DOHH2 (cell line): ENCODE measurements around the gene BICDL1.

Experiments
- H3F3A ChIP-seq: fragments of 200-600 bp; sonication (generic), shearing (Covaris generic); 2 replicates; pipeline ENCODE4 v1.6.0; 2016; ENCODE audit warnings: antibody characterized with exemption, mild to moderate bottlenecking; ENCODE audit not compliant: control insufficient read depth, insufficient read depth
- H3K27ac ChIP-seq: fragments of 200-600 bp; sonication (generic); 2 replicates; pipeline ENCODE4 v1.5.1; 2014; ENCODE audit warnings: low read depth, mild to moderate bottlenecking, low read length, moderate library complexity
- H3K27me3 ChIP-seq: fragments of 200-600 bp; sonication (generic); 2 replicates; pipeline ENCODE4 v1.6.1; 2014; ENCODE audit warnings: mild to moderate bottlenecking, low read length, mixed read lengths; ENCODE audit not compliant: control insufficient read depth
- H3K36me3 ChIP-seq: fragments of 200-600 bp; sonication (generic); 2 replicates; pipeline ENCODE4 v1.6.1; 2014; ENCODE audit warnings: mild to moderate bottlenecking, low read length, moderate library complexity, mixed read lengths; ENCODE audit not compliant: control insufficient read depth
- H3K4me1 ChIP-seq: fragments of 200-600 bp; sonication (generic); 2 replicates; pipeline ENCODE4 v1.6.1; 2014; ENCODE audit warnings: mild to moderate bottlenecking, low read length, mixed read lengths; ENCODE audit not compliant: control insufficient read depth
- H3K4me2 ChIP-seq: fragments of 200-600 bp; sonication (generic); 2 replicates; pipeline ENCODE4 v1.6.0; 2014; ENCODE audit warnings: mild to moderate bottlenecking, low read length, moderate library complexity
- H3K4me3 ChIP-seq: fragments of 200-600 bp; sonication (generic); 2 replicates; pipeline ENCODE4 v1.5.1; 2014; ENCODE audit warnings: mild to moderate bottlenecking, low read length, mixed read lengths
- H3K79me2 ChIP-seq: fragments of 200-600 bp; sonication (generic); 2 replicates; pipeline ENCODE4 v1.6.1; 2014; ENCODE audit warnings: mild to moderate bottlenecking, low read length, mixed read lengths; ENCODE audit not compliant: control insufficient read depth
- H3K9me2 ChIP-seq: fragments of 200-600 bp; sonication (generic); replicated peaks from 2 replicates; pipeline ENCODE4 v1.6.1; 2014; ENCODE audit warnings: mild to moderate bottlenecking, low read length, mixed read lengths; ENCODE audit not compliant: control insufficient read depth
- H3K9me3 ChIP-seq: fragments of 200-600 bp; sonication (generic); 2 replicates; pipeline ENCODE4 v1.6.1; 2014; ENCODE audit warnings: antibody characterized with exemption, low read length, mixed read lengths; ENCODE audit not compliant: control insufficient read depth, insufficient read depth
- H4K20me1 ChIP-seq: fragments of 200-600 bp; sonication (generic); 2 replicates; pipeline ENCODE4 v1.6.0; 2014; ENCODE audit warnings: low read depth, mild to moderate bottlenecking, antibody characterized with exemption, low read length, moderate library complexity; ENCODE audit not compliant: control insufficient read depth, insufficient read depth
- EZH2phosphoT487 ChIP-seq: fragments of 200-600 bp; sonication (generic); IDR thresholded peaks from 2 replicates; pipeline ENCODE4 v1.6.1; 2017; ENCODE audit warnings: borderline replicate concordance, mild to moderate bottlenecking, antibody characterized with exemption, low read length, moderate library complexity, mixed read lengths
- TF ChIP-seq, protein P1 (sequence below): fragments of 200-600 bp; sonication (generic); IDR thresholded peaks from one replicate; pipeline ENCODE4 v1.5.1; 2014; ENCODE audit warnings: antibody characterized with exemption, mild to moderate bottlenecking, low read depth, low read length; ENCODE audit not compliant: poor library complexity, severe bottlenecking

The BICDL1 gene

GRCh38 chr12:120102189-120103043 is 113.4 kb downstream of the BICDL1 start:
- Histone ChIP-seq H3K27me3 (no peaks in the 10 kb centered on the region), H3K9me2 (no peaks in the 10 kb centered on the region), H3K4me2 (no peak overlapping the region), H3F3A (no peaks in the 10 kb centered on the region), H3K27ac (no peak overlapping the region), H3K4me3 (no peak overlapping the region), H3K4me1 (no peaks in the 10 kb centered on the region), H4K20me1 (peaks cover 11% of the 10 kb centered on the region), H3K9me3 (no peaks in the 10 kb centered on the region), H3K79me2 (peaks cover 81% of the 10 kb centered on the region), H3K36me3 (peaks cover 83% of the 10 kb centered on the region)
- TF ChIP-seq, protein P1, sequence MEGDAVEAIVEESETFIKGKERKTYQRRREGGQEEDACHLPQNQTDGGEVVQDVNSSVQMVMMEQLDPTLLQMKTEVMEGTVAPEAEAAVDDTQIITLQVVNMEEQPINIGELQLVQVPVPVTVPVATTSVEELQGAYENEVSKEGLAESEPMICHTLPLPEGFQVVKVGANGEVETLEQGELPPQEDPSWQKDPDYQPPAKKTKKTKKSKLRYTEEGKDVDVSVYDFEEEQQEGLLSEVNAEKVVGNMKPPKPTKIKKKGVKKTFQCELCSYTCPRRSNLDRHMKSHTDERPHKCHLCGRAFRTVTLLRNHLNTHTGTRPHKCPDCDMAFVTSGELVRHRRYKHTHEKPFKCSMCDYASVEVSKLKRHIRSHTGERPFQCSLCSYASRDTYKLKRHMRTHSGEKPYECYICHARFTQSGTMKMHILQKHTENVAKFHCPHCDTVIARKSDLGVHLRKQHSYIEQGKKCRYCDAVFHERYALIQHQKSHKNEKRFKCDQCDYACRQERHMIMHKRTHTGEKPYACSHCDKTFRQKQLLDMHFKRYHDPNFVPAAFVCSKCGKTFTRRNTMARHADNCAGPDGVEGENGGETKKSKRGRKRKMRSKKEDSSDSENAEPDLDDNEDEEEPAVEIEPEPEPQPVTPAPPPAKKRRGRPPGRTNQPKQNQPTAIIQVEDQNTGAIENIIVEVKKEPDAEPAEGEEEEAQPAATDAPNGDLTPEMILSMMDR: no peak
- TF ChIP-seq EZH2phosphoT487: no peak

GRCh38 chr12:120103044-120103338 is 114.0 kb downstream of the BICDL1 start:
- H3K79me2 ChIP-seq: peaks cover 87% of the 10 kb centered on the region
- no peaks in the 10 kb centered on the region for H3K4me1 ChIP-seq
- no peaks in the 10 kb centered on the region for H3F3A ChIP-seq
- no peak overlapping the region for H3K4me3 ChIP-seq
- no peaks in the 10 kb centered on the region for H3K9me3 ChIP-seq
- H3K9me2 ChIP-seq: no peaks in the 10 kb centered on the region
- H3K4me2 ChIP-seq: no peak overlapping the region
- TF ChIP-seq EZH2phosphoT487: no peak
- TF ChIP-seq, protein P1: no peak
- H3K27ac ChIP-seq: no peak overlapping the region
- no peaks in the 10 kb centered on the region for H3K27me3 ChIP-seq
- peaks cover 85% of the 10 kb centered on the region for H3K36me3 ChIP-seq
- H4K20me1 ChIP-seq: peaks cover 11% of the 10 kb centered on the region

- peaks cover 85% of the 10 kb centered on the region for H3K36me3 ChIP-seq
- H3K4me2 ChIP-seq: no peak overlapping the region
- H3K4me1 ChIP-seq: no peaks in the 10 kb centered on the region
- peaks cover 14% of the 10 kb centered on the region for H4K20me1 ChIP-seq
- H3K9me2 ChIP-seq: no peaks in the 10 kb centered on the region
- no peak overlapping the region for H3K4me3 ChIP-seq
- no peaks in the 10 kb centered on the region for H3F3A ChIP-seq
- TF ChIP-seq EZH2phosphoT487: no peak
- TF ChIP-seq, protein P1: no peak
- H3K9me3 ChIP-seq: no peaks in the 10 kb centered on the region
- H3K79me2 ChIP-seq: peaks cover 91% of the 10 kb centered on the region
- H3K27ac ChIP-seq: no peak overlapping the region
- H3K27me3 ChIP-seq: no peaks in the 10 kb centered on the region
These were observed 114.3 kb downstream of the BICDL1 start for GRCh38 chr12:120103371-120103770.
